Esophagus muscularis mucosa (tissue), 4 donors: ENCODE data around the gene ZNF384. TPM values are rescaled to one million over a fixed set of nuclear protein-coding genes. Genes with fewer than 3 reads are reported as not detected.
A peak's percentile ranks its signal among the peaks of the same experiment; 100 is the strongest.

Experiments
- DNase-seq: peaks from one replicate; pipeline ENCODE4 v3.0.0-alpha.2; 2017; ENCODE audit errors: extremely low spot score
- H3K27ac ChIP-seq, 4 donors: fragments of 200-600 bp; sonication (generic); replicated peaks in 1 of 4; 1 replicate in 3 of 4; 2 replicates in 1 of 4; pipeline ENCODE4 v1.5.1; 2016 to 2019; ENCODE audit warnings: mild to moderate bottlenecking in 1 of 4
- H3K27me3 ChIP-seq, 4 donors: fragments of 200-600 bp; sonication (generic); one replicate each; pipeline versions ENCODE4 v1.5.1 to v1.6.0; 2016 to 2019
- H3K36me3 ChIP-seq, 4 donors: fragments of 200-600 bp; sonication (generic); one replicate each; pipeline ENCODE4 v1.5.1; 2016 to 2019
- H3K4me1 ChIP-seq, 4 donors: fragments of 200-600 bp; sonication (generic); one replicate each; pipeline ENCODE4 v1.5.1; 2016 to 2019
- H3K4me3 ChIP-seq, 4 donors: fragments of 200-600 bp; sonication (generic); 1 replicate in 2 of 4; 2 replicates in 2 of 4; pipeline ENCODE4 v1.5.1; 2016 to 2019; ENCODE audit warnings: mild to moderate bottlenecking in 4 of 4, moderate library complexity in 1 of 4
- H3K9me3 ChIP-seq, 4 donors: fragments of 200-600 bp; sonication (generic); 1 replicate in 3 of 4; 2 replicates in 1 of 4; pipeline ENCODE4 v1.5.1; 2016 to 2019
- EP300 ChIP-seq: sonication (generic); formaldehyde crosslinking; IDR thresholded peaks from one replicate; pipeline ENCODE4 v1.6.1; 2017; ENCODE audit warnings: antibody characterized with exemption
- POLR2A ChIP-seq: fragments of 450-650 bp; IDR thresholded peaks from one replicate; pipeline ENCODE4 v1.6.1; 2017; ENCODE audit warnings: antibody characterized with exemption, moderate library complexity, mild to moderate bottlenecking, low read depth
- POLR2AphosphoS5 ChIP-seq, 2 donors: sonication (generic); formaldehyde crosslinking; IDR thresholded peaks; one replicate each; pipeline ENCODE4 v1.6.1; 2017; ENCODE audit warnings: antibody characterized with exemption in 2 of 2
- WGBS: methylation state at CpG from one replicate; pipeline ENCODE4 v1.1.5; 2018; 5-methylcytosine and 5-hydroxymethylcytosine counted together
- intact Hi-C: fragments of 100-400 bp; cut with DNase I; formaldehyde crosslinking; loops from one replicate; pipeline ENCODE4 v1.15.1; 2023
- total RNA-seq, 4 donors: library from RNA; depleted of rRNA; stranded (reverse); fragments of >200 nt; gene quantifications; one replicate each; pipeline versions ENCODE4 v1.1.0 to v1.2.1, GENCODE V29; 2016
- TF ChIP-seq, protein P1 (sequence below), 3 experiments: fragments of 200-600 bp in 2 of 3; fragments of 450-650 bp in 1 of 3; sonication (generic) in 2 of 3; IDR thresholded peaks; one replicate each; pipeline ENCODE4 v1.5.1; 2017 to 2019; ENCODE audit warnings: antibody characterized with exemption in 3 of 3, mild to moderate bottlenecking in 2 of 3, moderate library complexity in 1 of 3

ZNF384 gene
- total RNA-seq, 4 donors from 2014 or later: 32.8 to 55.4 (median 41.0) TPM

DNA sequence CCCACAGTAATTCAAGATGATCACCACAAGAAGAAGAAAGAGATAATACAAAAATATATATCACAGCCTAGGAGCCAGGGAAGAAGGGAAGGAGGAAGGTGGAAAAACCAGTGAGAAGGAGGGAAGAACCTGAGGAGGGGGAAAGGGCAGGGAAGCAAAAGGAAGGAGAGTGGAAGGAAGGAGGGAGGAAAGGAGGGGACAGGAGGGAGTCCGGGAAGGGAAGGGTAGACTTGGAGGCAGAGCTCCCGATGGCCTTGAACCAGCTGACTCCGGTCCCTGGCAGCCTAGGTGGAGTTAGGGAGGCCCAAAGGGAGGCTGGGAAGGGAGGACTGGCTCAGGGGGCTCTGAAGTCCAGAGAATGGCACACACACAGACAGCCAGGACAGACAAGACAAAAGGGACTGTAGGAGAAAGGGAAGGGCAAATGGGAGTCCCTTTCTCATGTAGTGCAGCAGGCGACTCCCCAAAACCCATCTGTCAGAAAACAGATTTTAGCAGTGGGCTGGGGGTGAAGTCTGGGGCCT, 4.7 kb upstream of the ZNF384 start:
- H3K4me1 ChIP-seq: peaks cover 11 to 13% (median 12%) of the 10 kb centered on the region in 4 donors
- no peaks in the 10 kb centered on the region for H3K36me3 ChIP-seq
- H3K27me3 ChIP-seq: peaks cover 0 to 43% (median 9%) of the 10 kb centered on the region in 4 donors
- H3K4me3 ChIP-seq: no peak overlapping the region
- no peak for TF ChIP-seq EP300
- TF ChIP-seq, protein P1, sequence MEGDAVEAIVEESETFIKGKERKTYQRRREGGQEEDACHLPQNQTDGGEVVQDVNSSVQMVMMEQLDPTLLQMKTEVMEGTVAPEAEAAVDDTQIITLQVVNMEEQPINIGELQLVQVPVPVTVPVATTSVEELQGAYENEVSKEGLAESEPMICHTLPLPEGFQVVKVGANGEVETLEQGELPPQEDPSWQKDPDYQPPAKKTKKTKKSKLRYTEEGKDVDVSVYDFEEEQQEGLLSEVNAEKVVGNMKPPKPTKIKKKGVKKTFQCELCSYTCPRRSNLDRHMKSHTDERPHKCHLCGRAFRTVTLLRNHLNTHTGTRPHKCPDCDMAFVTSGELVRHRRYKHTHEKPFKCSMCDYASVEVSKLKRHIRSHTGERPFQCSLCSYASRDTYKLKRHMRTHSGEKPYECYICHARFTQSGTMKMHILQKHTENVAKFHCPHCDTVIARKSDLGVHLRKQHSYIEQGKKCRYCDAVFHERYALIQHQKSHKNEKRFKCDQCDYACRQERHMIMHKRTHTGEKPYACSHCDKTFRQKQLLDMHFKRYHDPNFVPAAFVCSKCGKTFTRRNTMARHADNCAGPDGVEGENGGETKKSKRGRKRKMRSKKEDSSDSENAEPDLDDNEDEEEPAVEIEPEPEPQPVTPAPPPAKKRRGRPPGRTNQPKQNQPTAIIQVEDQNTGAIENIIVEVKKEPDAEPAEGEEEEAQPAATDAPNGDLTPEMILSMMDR (IDR thresholded peaks at IDR 0.05): no peak
- H3K9me3 ChIP-seq: no peaks in the 10 kb centered on the region
- intact Hi-C loops: no loop called here
- no peak overlapping the region for H3K27ac ChIP-seq
- DNase-seq: no peak
- 71% methylated on average over 4 of the region's 4 CpGs for WGBS

DNA sequence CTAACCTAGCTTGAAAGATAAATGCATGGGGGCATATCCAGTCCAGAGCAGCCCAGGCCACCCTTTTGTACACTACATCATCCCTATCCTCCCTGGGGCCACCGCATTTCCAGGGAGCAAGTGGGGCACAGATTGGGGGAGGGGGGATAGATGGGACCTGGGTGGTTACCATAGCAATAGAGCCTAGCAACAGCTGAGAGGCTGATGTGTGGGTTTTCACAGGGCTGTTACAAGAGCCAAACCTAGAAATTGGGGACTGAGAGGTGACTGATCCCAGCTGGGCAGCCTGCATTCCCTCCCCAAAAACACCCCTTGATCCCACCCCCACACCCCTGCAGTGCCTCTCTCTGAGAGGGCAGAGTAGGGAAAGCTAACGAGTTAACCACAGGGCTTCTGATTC, 3.7 kb upstream of the ZNF384 start:
- Histone ChIP-seq H3K4me3 (no peak overlapping the region), H3K27ac (no peak overlapping the region), H3K36me3 (no peaks in the 10 kb centered on the region), H3K27me3 (peaks cover 0 to 33% (median 1%) of the 10 kb centered on the region in 4 donors), H3K4me1 (peaks cover 18 to 22% (median 19%) of the 10 kb centered on the region in 4 donors), H3K9me3 (no peaks in the 10 kb centered on the region)
- intact Hi-C loops: no loop called here
- TF ChIP-seq EP300: no peak
- no peak for TF ChIP-seq POLR2A
- TF ChIP-seq, protein P1 (IDR thresholded peaks at IDR 0.05): no peak
- TF ChIP-seq POLR2AphosphoS5 (IDR thresholded peaks at IDR 0.05): no peak
- DNase-seq: no peak
- WGBS: 60% methylated on average over 1 of the region's 2 CpGs

DNA sequence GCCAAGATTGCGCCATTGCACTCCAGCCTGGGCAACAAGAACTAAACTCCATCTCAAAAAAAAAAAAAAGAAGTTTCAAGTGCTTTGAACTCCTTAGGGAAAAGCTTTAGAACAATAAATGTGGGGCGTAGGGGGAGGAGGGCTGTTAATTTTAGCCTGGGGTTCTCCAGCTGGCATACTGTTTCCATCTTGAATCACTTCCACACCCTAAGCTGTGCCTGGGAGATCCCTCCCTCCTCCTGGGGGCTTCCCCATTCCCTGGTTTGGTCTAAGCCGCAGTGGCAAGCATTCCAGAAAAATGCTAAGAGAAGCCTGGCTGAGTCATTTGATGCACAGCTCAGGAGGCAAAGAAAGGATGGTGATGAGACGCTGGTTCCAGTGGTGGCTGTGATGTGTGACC, 2.3 kb upstream of the ZNF384 start:
- H3K4me3 ChIP-seq: no peak overlapping the region
- TF ChIP-seq EP300 (no peak), POLR2AphosphoS5 (IDR thresholded peaks at IDR 0.05) (no peak), POLR2A (no peak)
- TF ChIP-seq, protein P1 (IDR thresholded peaks at IDR 0.05): no peak
- H3K27me3 ChIP-seq: peaks cover 0 to 19% (median 0%) of the 10 kb centered on the region in 4 donors
- peaks cover 32 to 36% (median 33%) of the 10 kb centered on the region in 4 donors for H3K4me1 ChIP-seq
- intact Hi-C loops: no loop called here
- H3K27ac ChIP-seq: no peak overlapping the region
- DNase-seq: no peak
- no peaks in the 10 kb centered on the region for H3K9me3 ChIP-seq
- H3K36me3 ChIP-seq: no peaks in the 10 kb centered on the region
- 72% methylated on average over 4 of the region's 4 CpGs for WGBS

DNA sequence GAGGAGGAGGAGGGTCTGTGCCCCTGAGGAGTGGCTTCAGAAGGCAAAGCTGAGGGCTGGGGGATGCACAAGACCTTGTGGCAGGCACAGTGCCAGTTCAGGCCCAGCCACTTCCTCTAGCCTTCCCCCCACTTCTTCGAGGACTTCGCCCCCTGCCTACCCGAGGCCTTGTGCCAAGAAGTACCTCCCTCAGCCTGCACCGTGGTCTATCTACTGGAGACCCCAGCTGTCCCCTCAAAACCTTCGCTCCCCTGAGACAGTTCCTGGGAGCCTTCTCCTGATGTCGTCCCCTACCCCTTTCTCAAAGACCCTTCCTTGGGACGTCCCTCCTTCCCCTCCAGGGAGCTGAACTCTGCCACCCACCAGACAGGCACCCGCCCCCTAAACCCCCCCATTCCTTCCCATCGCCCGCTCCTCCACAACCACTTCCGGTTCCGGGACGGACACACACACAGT, 604 bp downstream of the ZNF384 start:
- peak overlapping the region; percentile 94 to 99 (median 97) for H3K27ac ChIP-seq
- H3K4me3 ChIP-seq: peak overlapping the region; percentile 66 to 93 (median 84)
- peaks cover 42 to 54% (median 49%) of the 10 kb centered on the region in 4 donors for H3K4me1 ChIP-seq
- peaks cover 0 to 8% (median 4%) of the 10 kb centered on the region in 4 donors for H3K36me3 ChIP-seq
- TF ChIP-seq POLR2AphosphoS5 (IDR thresholded peaks at IDR 0.05) (peak in 1 of 2 donors; percentile 2), POLR2A (no peak), EP300 (no peak)
- TF ChIP-seq, protein P1 (IDR thresholded peaks at IDR 0.05): no peak
- 0% methylated on average over 13 of the region's 13 CpGs for WGBS
- no peaks in the 10 kb centered on the region for H3K9me3 ChIP-seq
- no peak for DNase-seq
- H3K27me3 ChIP-seq: no peaks in the 10 kb centered on the region
- intact Hi-C loops: loop anchor here (2.0 to 5.0 kb wide), 2 partner anchors 26 to 71 kb away; partner anchors contain the start of gene ING4
